T-cell (primary cell): Measurements from ENCODE around the gene AKNAD1. TPM values are rescaled to one million over a fixed set of nuclear protein-coding genes. Genes with fewer than 3 reads are reported as not detected.

ENCODE experiments used
- ATAC-seq, 4 experiments: fragments of 200-7000 bp in 3 of 4; fragments of 150-1000 bp in 1 of 4; cut with Tn5 transposase; replicated peaks in 1 of 4; 1 replicate in 3 of 4; 2 replicates in 1 of 4; pipeline ENCODE4 v1.10.0; 2021; ENCODE audit warnings: moderate library complexity in 3 of 4, mild to moderate bottlenecking in 2 of 4, moderate number of reproducible peaks in 1 of 4
- CTCF ChIA-PET, 2 donors: fragments of 300-600 bp; sonication (Branson Sonifier 250); formaldehyde crosslinking; loops; one replicate each; lab custom pipeline; 2022; ENCODE audit warnings: antibody characterized with exemption in 2 of 2; lab: Charles Lee
- POLR2A ChIA-PET, 2 donors: fragments of 300-600 bp; sonication (Branson Sonifier 250); formaldehyde crosslinking; loops; one replicate each; lab custom pipeline; 2022; ENCODE audit warnings: antibody characterized with exemption in 2 of 2; lab: Charles Lee
- DNase-seq, 35 experiments: peaks; one replicate each; pipeline versions ENCODE4 v3.0.0 to v3.0.0-alpha.2; 2013 to 2023
- H3K27ac ChIP-seq: one replicate; pipeline ENCODE4 v1.5.1; 2013; ENCODE audit warnings: low read length
- H3K27me3 ChIP-seq, 2 experiments: replicated peaks in 1 of 2; 1 replicate in 1 of 2; 2 replicates in 1 of 2; pipeline versions ENCODE4 v1.6.1 to v1.7.0; 2013; ENCODE audit warnings: low read length in 1 of 2, mixed read lengths in 1 of 2; ENCODE audit not compliant: control insufficient read depth in 2 of 2, insufficient read depth in 2 of 2; ENCODE audit errors: extremely low read depth in 1 of 2
- H3K36me3 ChIP-seq, 2 donors: 1 replicate in 1 of 2; 2 replicates in 1 of 2; pipeline versions ENCODE4 v1.6.1 to v1.7.0; 2013; ENCODE audit warnings: low read length in 1 of 2; ENCODE audit not compliant: control insufficient read depth in 2 of 2, insufficient read depth in 1 of 2; ENCODE audit errors: extremely low read depth in 1 of 2
- H3K4me1 ChIP-seq, 2 experiments: 1 replicate in 1 of 2; 2 replicates in 1 of 2; pipeline versions ENCODE4 v1.6.1 to v1.7.0; 2013; ENCODE audit warnings: low read length in 2 of 2, mixed read lengths in 1 of 2; ENCODE audit not compliant: insufficient read depth in 2 of 2, control insufficient read depth in 1 of 2; ENCODE audit errors: extremely low read depth in 1 of 2
- H3K4me3 ChIP-seq, 2 donors: 1 replicate in 1 of 2; 2 replicates in 1 of 2; pipeline versions ENCODE4 v1.5.1 to v1.7.0; 2013; ENCODE audit warnings: mild to moderate bottlenecking in 2 of 2, low read length in 1 of 2, moderate library complexity in 1 of 2; ENCODE audit not compliant: control insufficient read depth in 1 of 2; ENCODE audit errors: extremely low read depth in 1 of 2
- H3K9me3 ChIP-seq: 2 replicates; pipeline ENCODE4 v1.7.0; 2013
- H3K27ac Mint-ChIP-seq, 2 donors: one replicate each; pipeline ENCODE4 v1.8.0; 2020 to 2021; ENCODE audit warnings: mild to moderate bottlenecking in 2 of 2, mixed read lengths in 2 of 2
- H3K27me3 Mint-ChIP-seq, 2 donors: one replicate each; pipeline ENCODE4 v1.8.0; 2021 to 2022; ENCODE audit warnings: mixed read lengths in 2 of 2
- H3K36me3 Mint-ChIP-seq: one replicate; pipeline ENCODE4 v1.8.0; 2021; ENCODE audit warnings: mixed read lengths
- H3K4me1 Mint-ChIP-seq, 3 donors: one replicate each; pipeline ENCODE4 v1.8.0; 2020 to 2022; ENCODE audit warnings: mixed read lengths in 3 of 3, mild to moderate bottlenecking in 1 of 3
- H3K4me3 Mint-ChIP-seq, 3 donors: one replicate each; pipeline ENCODE4 v1.8.0; 2020 to 2022; ENCODE audit warnings: mild to moderate bottlenecking in 3 of 3, mixed read lengths in 3 of 3, moderate library complexity in 3 of 3
- H3K9me3 Mint-ChIP-seq, 3 donors: one replicate each; pipeline ENCODE4 v1.8.0; 2020 to 2022; ENCODE audit warnings: mixed read lengths in 3 of 3
- WGBS: methylation state at CpG from one replicate; pipeline ENCODE4 v1.1.5; 2013; ENCODE audit warnings: missing lambda C conversion rate; ENCODE audit not compliant: insufficient coverage; 5-methylcytosine and 5-hydroxymethylcytosine counted together
- total RNA-seq, 35 experiments: library from RNA in 6 of 35; stranded (reverse) in 6 of 35; fragments of 120-200 nt in 1 of 35; gene quantifications; one replicate each; pipeline versions ENCODE4 v1.2.1 to v1.2.4 and lab custom pipeline; 2013 to 2026

Gene AKNAD1
- total RNA-seq, 5 donors from 2014 or later (not counting 1 experiment from before 2014, with no cell fraction given) = not detected

DNA sequence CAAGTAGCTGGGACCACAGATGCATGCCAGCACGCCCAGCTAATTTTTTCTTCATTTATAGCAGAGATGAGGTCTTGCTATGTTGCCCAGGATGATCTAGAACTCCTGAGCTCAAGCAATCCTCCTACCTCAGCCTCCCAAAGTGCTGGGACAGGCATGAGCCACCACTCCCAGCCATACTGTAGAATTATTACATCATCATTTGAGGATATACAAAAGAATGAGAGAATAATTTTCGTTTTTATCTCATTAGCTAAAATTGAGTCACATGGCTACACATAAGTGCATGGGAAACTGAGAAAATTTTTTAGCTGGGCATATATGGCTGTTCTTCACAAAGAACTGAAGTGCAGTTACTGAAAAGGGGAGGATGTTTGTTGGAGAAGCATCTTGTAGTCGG is 89.2 kb downstream of the AKNAD1 start:
- H3K36me3 Mint-ChIP-seq = peaks cover 42% of the 10 kb centered on the region
- no peak overlapping the region for H3K4me3 Mint-ChIP-seq
- WGBS = 100% methylated on average over 1 of the region's 3 CpGs
- DNase-seq = no peak
- no peak for ATAC-seq
- Histone ChIP-seq H3K27ac (no peak overlapping the region), H3K4me1 (no peaks in the 10 kb centered on the region), H3K9me3 (no peaks in the 10 kb centered on the region), H3K36me3 (peaks cover 0 to 46% of the 10 kb centered on the region in 2 donors), H3K4me3 (no peak overlapping the region), H3K27me3 (no peaks in the 10 kb centered on the region)
- no peaks in the 10 kb centered on the region for H3K27me3 Mint-ChIP-seq
- no peaks in the 10 kb centered on the region for H3K9me3 Mint-ChIP-seq
- peaks cover 6 to 11% (median 6%) of the 10 kb centered on the region in 3 donors for H3K4me1 Mint-ChIP-seq
- ChIA-PET POLR2A (no interaction called here), CTCF (no interaction called here)
- H3K27ac Mint-ChIP-seq = no peak overlapping the region

DNA sequence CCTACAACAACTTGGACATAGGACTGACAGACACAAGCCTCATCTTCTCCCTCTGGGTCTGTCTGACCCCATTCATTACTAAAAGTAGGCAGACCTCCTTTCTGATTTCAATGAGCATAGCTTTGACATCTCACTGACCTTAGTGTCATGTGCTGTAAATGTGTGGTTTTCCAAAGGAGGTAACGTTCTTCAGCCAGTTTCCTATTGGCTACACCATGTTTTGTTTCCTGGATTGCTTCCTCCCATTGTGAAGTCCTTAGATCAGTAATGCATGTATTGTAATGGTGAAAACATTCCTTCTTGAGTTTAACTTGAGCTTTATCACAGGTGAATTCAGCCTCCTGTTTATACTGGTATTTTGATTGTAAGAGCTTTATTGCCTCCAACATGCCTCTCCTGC is 89.8 kb downstream of the AKNAD1 start:
- CTCF ChIA-PET = no interaction called here
- peaks cover 44% of the 10 kb centered on the region for H3K36me3 Mint-ChIP-seq
- no peak overlapping the region for H3K27ac Mint-ChIP-seq
- H3K27ac ChIP-seq = no peak overlapping the region
- ATAC-seq (no peak), DNase-seq (no peak)
- H3K4me1 Mint-ChIP-seq = peaks cover 6 to 11% (median 8%) of the 10 kb centered on the region in 3 donors
- no peaks in the 10 kb centered on the region for H3K9me3 Mint-ChIP-seq
- 100% methylated on average over 1 of the region's 1 CpG for WGBS
- no peaks in the 10 kb centered on the region for H3K27me3 ChIP-seq
- no peak overlapping the region for H3K4me3 ChIP-seq
- no peaks in the 10 kb centered on the region for H3K27me3 Mint-ChIP-seq
- POLR2A ChIA-PET = no interaction called here
- H3K4me1 ChIP-seq = no peaks in the 10 kb centered on the region
- H3K36me3 ChIP-seq = peaks cover 0 to 46% of the 10 kb centered on the region in 2 donors
- no peak overlapping the region for H3K4me3 Mint-ChIP-seq
- no peaks in the 10 kb centered on the region for H3K9me3 ChIP-seq

Other genes with a start within 250 kb of the AKNAD1 start
- gene HENMT1, start 196.0 kb downstream of the AKNAD1 start, total RNA-seq = 10 to 100 TPM; 11.0 to 20.2 (median 16.0) TPM
- gene PRPF38B, start 164.8 kb downstream of the AKNAD1 start, total RNA-seq = 100 to 1,000 TPM; 109 to 130 (median 110) TPM
- gene FNDC7, start 144.2 kb downstream of the AKNAD1 start, total RNA-seq = under 1 TPM; 0.13 to 0.29 (median 0.25) TPM
- gene STXBP3, start 110.4 kb downstream of the AKNAD1 start, total RNA-seq = 10 to 100 TPM; 52.8 to 66.2 (median 59.9) TPM
- gene GPSM2, start 19.9 kb upstream of the AKNAD1 start, total RNA-seq = 1 to 10 TPM; 1.6 to 2.4 (median 2.0) TPM
- gene CLCC1, start 106.4 kb upstream of the AKNAD1 start, total RNA-seq = 10 to 100 TPM; 14.3 to 33.3 (median 22.4) TPM
- gene WDR47, start 185.0 kb upstream of the AKNAD1 start, total RNA-seq = 10 to 100 TPM; 13.6 to 18.2 (median 17.9) TPM
- gene TAF13, start 218.9 kb upstream of the AKNAD1 start, total RNA-seq = 10 to 100 TPM in 2 of 5 donors, 1 to 10 TPM in 3; 8.7 to 19.4 (median 9.7) TPM
- 10 to 100 TPM; 33.2 to 55.1 (median 37.1) TPM for gene TMEM167B, start 233.7 kb upstream of the AKNAD1 start, total RNA-seq